Liver (tissue), 9 donors: ENCODE data around the gene LVRN. TPM values are rescaled to one million over a fixed set of nuclear protein-coding genes. Genes with fewer than 3 reads are reported as not detected.

ENCODE experiments used
- DNase-seq: peaks from one replicate; pipeline ENCODE4 v3.0.0-alpha.2; 2017; ENCODE audit warnings: low spot score
- H3K27ac ChIP-seq, 2 donors: one replicate each; pipeline ENCODE4 v1.7.0; 2013; ENCODE audit warnings: inconsistent platforms in 2 of 2, low read length in 2 of 2, control low read depth in 1 of 2, low read depth in 1 of 2, mild to moderate bottlenecking in 1 of 2
- H3K27me3 ChIP-seq, 4 donors: one replicate each; pipeline versions ENCODE4 v1.6.1 to v1.7.0; 2013; ENCODE audit warnings: low read length in 3 of 4, inconsistent platforms in 1 of 4, mild to moderate bottlenecking in 1 of 4, moderate library complexity in 1 of 4; ENCODE audit not compliant: control insufficient read depth in 4 of 4, insufficient read depth in 4 of 4
- H3K36me3 ChIP-seq, 4 donors: one replicate each; pipeline versions ENCODE4 v1.6.1 to v1.7.0; 2013; ENCODE audit warnings: low read length in 3 of 4, mild to moderate bottlenecking in 3 of 4, low read depth in 1 of 4, moderate library complexity in 1 of 4; ENCODE audit not compliant: control insufficient read depth in 4 of 4, insufficient read depth in 3 of 4
- H3K4me1 ChIP-seq, 4 donors: one replicate each; pipeline versions ENCODE4 v1.6.1 to v1.7.0; 2013; ENCODE audit warnings: low read length in 3 of 4, mild to moderate bottlenecking in 3 of 4, moderate library complexity in 1 of 4; ENCODE audit not compliant: control insufficient read depth in 4 of 4, insufficient read depth in 4 of 4
- H3K4me3 ChIP-seq, 3 donors: one replicate each; pipeline versions ENCODE4 v1.6.1 to v1.7.0; 2013; ENCODE audit warnings: low read length in 3 of 3, control low read depth in 1 of 3, low read depth in 1 of 3, mild to moderate bottlenecking in 1 of 3
- H3K9ac ChIP-seq, 2 donors: one replicate each; pipeline ENCODE4 v1.7.0; 2013; ENCODE audit warnings: low read length in 2 of 2, mild to moderate bottlenecking in 2 of 2, moderate library complexity in 2 of 2, control low read depth in 1 of 2, low read depth in 1 of 2
- H3K9me3 ChIP-seq, 4 donors: one replicate each; pipeline versions ENCODE4 v1.6.1 to v1.7.0; 2013; ENCODE audit warnings: low read length in 3 of 4; ENCODE audit not compliant: control insufficient read depth in 4 of 4
- ATF3 ChIP-seq: IDR thresholded peaks from 2 replicates; pipeline ENCODE4 v1.6.1; 2016; ENCODE audit warnings: antibody characterized with exemption
- CTCF ChIP-seq: fragments of 150-350 bp; IDR thresholded peaks from 2 replicates; pipeline ENCODE4 v1.5.1; 2017; ENCODE audit warnings: improper control_type of control experiment, low read depth, low read length; ENCODE audit not compliant: missing input control
- EGR1 ChIP-seq, 2 donors: IDR thresholded peaks; 2 replicates each; pipeline ENCODE4 v1.6.1; 2016 to 2018; ENCODE audit warnings: antibody characterized with exemption in 2 of 2, low read depth in 2 of 2
- FOXA1 ChIP-seq: IDR thresholded peaks from 2 replicates; pipeline ENCODE4 v1.6.1; 2016; ENCODE audit warnings: antibody characterized with exemption
- FOXA2 ChIP-seq: IDR thresholded peaks from 2 replicates; pipeline ENCODE4 v1.6.1; 2016; ENCODE audit warnings: antibody characterized with exemption
- HNF4G ChIP-seq: IDR thresholded peaks from 2 replicates; pipeline ENCODE4 v1.6.1; 2016; ENCODE audit warnings: antibody characterized with exemption
- JUND ChIP-seq, 2 donors: IDR thresholded peaks; 2 replicates each; pipeline ENCODE4 v1.6.1; 2016; ENCODE audit warnings: antibody characterized with exemption in 2 of 2
- MAX ChIP-seq: IDR thresholded peaks from 2 replicates; pipeline ENCODE4 v1.6.1; 2016; ENCODE audit warnings: antibody characterized with exemption
- NR2F2 ChIP-seq: IDR thresholded peaks from 2 replicates; pipeline ENCODE4 v1.6.1; 2016; ENCODE audit warnings: antibody characterized with exemption
- RAD21 ChIP-seq, 2 donors: IDR thresholded peaks; 2 replicates each; pipeline ENCODE4 v1.6.1; 2016; ENCODE audit warnings: antibody characterized with exemption in 2 of 2, mild to moderate bottlenecking in 2 of 2
- REST ChIP-seq: IDR thresholded peaks from 2 replicates; pipeline ENCODE4 v1.6.1; 2016; ENCODE audit warnings: antibody characterized with exemption, mild to moderate bottlenecking
- SP1 ChIP-seq: IDR thresholded peaks from 2 replicates; pipeline ENCODE4 v1.6.1; 2018; ENCODE audit warnings: antibody characterized with exemption, mild to moderate bottlenecking
- YY1 ChIP-seq: IDR thresholded peaks from 2 replicates; pipeline ENCODE4 v1.6.1; 2016; ENCODE audit warnings: antibody characterized with exemption, mild to moderate bottlenecking
- ZBTB33 ChIP-seq: IDR thresholded peaks from 2 replicates; pipeline ENCODE4 v1.6.1; 2016; ENCODE audit warnings: antibody characterized with exemption
- WGBS: extraction: QIAGEN DNeasy Blood & Tissue Kit; methylation state at CpG from one replicate; pipeline ENCODE4 v1.1.7; 2013; 5-methylcytosine and 5-hydroxymethylcytosine counted together
- polyA plus RNA-seq, 2 donors: library from polyadenylated mRNA; stranded (reverse) in 1 of 2; unstranded in 1 of 2; fragments of 200-250 nt in 1 of 2; fragments of >200 nt in 1 of 2; fragmentation: Nextera tagmentation in 1 of 2; extraction: Ambion mirVana in 1 of 2; gene quantifications; one replicate each; pipeline versions ENCODE4 v1.2.1 to v1.2.3, GENCODE V29; 2013 to 2015
- total RNA-seq, 2 donors: library from RNA; depleted of rRNA; stranded (reverse); fragments of >200 nt; gene quantifications; one replicate each; pipeline ENCODE4 v1.2.3, GENCODE V29; 2014
- donor health status: healthy.
- donor health status: healthy.
- donor health status: healthy.
- donor health status: healthy.
- donor health status: healthy.

The LVRN gene
- total and polyA plus RNA-seq, 4 donors = 0.05 to 0.17 (median 0.11) TPM; not detected in 1

GRCh38 chr5:115988002-115988401 is 25.7 kb downstream of the LVRN start:
- WGBS = 95% methylated on average over 2 of the region's 2 CpGs
- H3K36me3 ChIP-seq = no peaks in the 10 kb centered on the region

GRCh38 chr5:115992848-115993350 is 30.6 kb downstream of the LVRN start:
- Histone ChIP-seq H3K27me3 (no peaks in the 10 kb centered on the region), H3K4me3 (no peak overlapping the region), H3K36me3 (no peaks in the 10 kb centered on the region), H3K4me1 (no peaks in the 10 kb centered on the region), H3K27ac (no peak overlapping the region), H3K9ac (no peak overlapping the region), H3K9me3 (no peaks in the 10 kb centered on the region)
- TF ChIP-seq ATF3 (no peak), CTCF (no peak), EGR1 (IDR thresholded peaks at IDR 0.05; ENCODE audit: low read depth in 2 of 2) (no peak), JUND (IDR thresholded peaks at IDR 0.05) (no peak), ZBTB33 (no peak), YY1 (no peak), FOXA2 (no peak), MAX (no peak), HNF4G (no peak), SP1 (no peak), FOXA1 (no peak), RAD21 (IDR thresholded peaks at IDR 0.05) (no peak), NR2F2 (no peak), REST (no peak)
- WGBS = 72% methylated on average over 5 of the region's 5 CpGs
- DNase-seq = no peak

More at GRCh38 chr5:115988002-115988401, 25.7 kb downstream of the LVRN start:
- H3K4me3 ChIP-seq = no peak overlapping the region
- H3K9me3 ChIP-seq = no peaks in the 10 kb centered on the region
- TF ChIP-seq SP1 = no peak
- no peak for TF ChIP-seq MAX
- no peak for TF ChIP-seq FOXA1
- no peak for TF ChIP-seq ATF3
- no peak for TF ChIP-seq HNF4G
- TF ChIP-seq CTCF = no peak
- no peak for DNase-seq
- no peaks in the 10 kb centered on the region for H3K4me1 ChIP-seq
- no peaks in the 10 kb centered on the region for H3K27me3 ChIP-seq
- no peak overlapping the region for H3K9ac ChIP-seq
- no peak overlapping the region for H3K27ac ChIP-seq
